HG03066 (cell line): Measurements from ENCODE around the gene CNFN.
"Not testable (repeated sequence)": the region's sequence is repeated elsewhere in the genome, so short reads cannot be mapped to it uniquely, and the experiment has no call there.

Experiments used
- ATAC-seq: cut with Tn5 transposase; IDR thresholded peaks from one replicate; pipeline ENCODE4 v1.9.1; 2021; ENCODE audit warnings: low read depth; ENCODE audit not compliant: unreplicated experiment

Gene CNFN

DNA sequence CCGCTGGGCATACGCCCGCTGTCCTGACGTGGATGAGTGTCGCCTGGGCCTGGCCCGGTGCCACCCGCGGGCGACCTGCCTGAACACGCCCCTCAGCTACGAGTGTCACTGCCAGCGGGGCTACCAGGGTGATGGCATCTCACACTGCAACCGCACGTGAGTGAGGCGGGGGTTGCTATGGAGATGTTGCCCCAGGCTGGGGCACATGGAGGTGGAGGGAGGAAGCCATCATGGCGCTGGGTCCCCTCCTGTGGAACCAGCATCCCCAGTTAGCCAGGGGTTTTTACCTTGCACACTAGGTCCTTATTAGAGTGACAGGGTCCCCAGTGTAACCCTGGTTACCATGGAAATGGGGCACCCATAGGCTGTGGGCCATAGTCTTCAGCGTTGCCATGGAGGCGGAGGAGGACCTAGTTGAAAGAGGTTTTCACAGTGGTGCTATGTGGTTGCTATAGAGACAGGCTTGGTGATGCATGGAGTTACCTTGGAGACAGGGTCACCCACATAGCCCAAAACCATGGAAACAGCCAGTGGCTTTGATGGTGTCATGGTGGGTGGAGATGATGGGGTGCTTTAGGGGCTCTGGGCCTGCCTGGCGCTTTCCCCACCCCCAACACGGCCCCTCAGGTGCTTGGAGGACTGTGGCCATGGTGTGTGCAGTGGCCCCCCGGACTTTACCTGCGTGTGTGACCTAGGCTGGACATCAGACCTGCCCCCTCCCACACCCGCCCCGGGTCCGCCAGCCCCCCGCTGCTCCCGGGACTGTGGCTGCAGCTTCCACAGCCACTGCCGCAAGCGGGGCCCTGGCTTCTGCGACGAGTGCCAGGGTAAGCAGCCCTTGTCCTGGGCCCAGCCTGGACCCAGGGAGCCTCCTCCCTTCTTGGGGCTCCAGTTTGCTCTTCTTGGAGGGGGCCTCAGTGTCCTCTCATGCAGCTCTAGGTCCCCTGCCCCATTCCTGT lies 37.5 kb downstream of the CNFN start:
- ATAC-seq = no peak

DNA sequence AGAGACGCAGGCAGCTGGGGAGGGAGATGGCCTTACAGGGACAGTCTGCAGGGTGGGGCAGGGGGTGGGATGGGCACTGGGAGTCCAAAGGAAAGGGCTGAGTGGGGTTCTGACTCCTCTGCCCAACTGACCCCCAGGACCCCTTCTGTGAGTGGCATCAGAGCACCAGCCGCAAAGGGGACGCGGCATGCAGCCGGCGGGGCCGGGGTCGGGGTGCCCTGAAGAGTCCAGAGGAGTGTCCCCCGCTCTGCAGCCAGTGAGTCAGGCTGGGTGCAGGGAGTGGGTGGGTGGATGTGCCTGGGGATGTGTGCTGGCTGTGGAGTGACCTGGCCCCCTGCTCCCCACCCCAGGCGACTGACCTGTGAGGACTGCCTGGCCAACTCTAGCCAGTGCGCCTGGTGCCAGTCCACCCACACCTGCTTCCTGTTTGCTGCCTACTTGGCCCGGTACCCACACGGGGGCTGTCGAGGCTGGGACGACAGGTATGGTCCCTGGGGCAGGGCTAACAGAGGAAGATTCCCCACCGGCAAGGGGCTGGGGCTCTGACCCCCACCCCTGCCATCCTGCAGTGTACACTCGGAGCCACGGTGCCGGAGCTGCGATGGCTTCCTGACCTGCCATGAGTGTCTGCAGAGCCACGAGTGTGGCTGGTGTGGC lies 38.9 kb downstream of the CNFN start:
- ATAC-seq = no peak

DNA sequence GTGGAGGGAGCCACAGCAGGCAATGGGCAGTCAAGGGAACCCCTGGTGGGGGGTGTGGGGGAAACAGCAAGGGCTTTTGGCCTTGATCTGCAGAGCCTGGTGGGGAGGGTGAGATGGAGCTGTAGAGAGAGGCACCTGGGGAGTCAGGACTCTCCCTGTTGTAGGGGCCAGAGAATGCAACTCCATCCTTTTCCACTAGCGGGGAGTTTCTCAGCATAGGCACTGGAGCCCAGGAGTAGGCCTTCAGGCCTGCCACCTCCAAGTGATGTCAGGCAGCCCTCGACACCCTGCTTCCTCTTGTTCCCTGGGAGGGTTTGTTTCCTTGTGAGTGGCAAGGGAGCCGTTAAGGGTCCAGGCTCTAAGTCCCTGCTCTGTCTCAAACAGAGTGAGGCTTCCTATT lies 39.7 kb downstream of the CNFN start:
- no peak for ATAC-seq

DNA sequence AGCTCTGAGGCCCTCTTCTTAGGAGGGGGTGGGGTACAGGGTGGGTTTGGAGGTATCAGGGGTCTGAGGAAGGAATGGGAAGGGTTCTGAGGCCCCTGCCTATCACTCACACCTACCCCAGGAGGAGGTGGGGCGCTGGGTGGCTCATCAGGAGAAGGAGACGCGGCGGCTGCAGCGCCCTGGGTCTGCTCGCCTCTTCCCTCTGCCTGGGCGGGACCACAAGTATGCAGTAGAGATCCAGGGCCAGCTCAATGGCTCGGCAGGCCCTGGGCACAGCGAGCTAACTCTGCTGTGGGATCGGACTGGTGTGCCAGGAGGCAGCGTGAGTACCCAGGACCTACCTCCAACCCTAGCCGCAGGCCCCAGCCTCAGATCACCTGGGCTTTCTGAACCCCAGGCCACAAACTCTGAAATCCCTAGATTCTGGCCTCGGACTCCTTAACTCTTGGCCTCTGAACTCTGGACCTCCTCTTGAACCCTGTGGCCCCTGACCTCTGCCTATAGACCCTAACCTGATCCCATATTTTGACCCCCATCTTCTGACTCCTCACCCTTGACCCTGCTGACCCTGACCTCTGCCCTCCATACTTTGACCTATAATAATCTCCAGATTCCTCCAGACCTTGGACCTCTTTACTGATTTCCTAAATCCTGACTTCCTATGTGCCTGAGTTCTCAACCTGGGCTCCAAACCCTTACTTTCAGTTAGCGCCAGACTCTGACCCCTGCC lies 40.6 kb downstream of the CNFN start:
- no peak for ATAC-seq

DNA sequence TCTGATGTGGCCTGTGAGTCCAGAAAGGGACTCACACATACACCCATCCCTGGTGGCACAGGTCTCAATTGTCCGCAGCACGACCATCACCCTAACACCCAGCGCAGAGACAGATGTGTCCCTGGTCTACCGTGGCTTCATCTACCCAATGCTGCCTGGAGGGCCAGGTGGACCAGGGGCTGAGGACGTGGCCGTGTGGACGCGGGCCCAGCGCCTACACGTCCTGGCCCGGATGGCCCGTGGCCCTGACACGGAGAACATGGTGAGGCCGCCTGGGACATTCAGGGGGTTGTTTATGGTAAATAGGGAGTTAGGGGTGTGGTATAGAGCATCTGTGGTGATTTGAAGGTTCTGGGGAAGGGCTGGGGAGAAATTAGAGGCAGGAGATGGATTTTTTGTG lies 41.9 kb downstream of the CNFN start:
- no peak for ATAC-seq

DNA sequence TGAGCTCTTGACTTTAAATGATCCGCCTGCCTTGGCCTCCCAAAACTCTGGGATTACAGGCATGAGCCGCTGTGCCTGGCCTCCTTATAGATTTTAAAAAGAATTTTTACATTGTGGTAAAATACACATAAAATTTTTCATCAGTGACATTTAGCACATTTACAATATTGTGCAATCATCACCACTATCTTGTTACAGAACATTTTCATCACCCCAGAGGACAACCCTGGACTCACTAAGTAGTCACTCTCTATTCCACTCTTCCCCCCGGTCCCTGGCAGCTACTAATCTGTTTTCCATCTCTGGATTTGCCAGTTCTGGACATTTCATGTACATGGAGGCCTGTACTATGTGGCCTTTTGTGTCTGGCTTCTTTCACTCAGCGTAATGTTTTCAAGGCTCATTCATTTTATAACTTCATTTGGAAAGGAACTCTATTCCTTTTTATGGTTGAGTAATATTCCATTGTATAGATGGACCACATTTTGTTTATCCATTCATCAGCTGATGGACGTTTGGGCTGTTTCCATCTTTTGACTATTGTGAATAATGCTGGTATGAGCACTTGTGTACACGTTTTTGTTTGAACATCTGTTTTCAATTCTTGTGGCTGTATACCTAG lies 44.8 kb downstream of the CNFN start:
- no peak for ATAC-seq

DNA sequence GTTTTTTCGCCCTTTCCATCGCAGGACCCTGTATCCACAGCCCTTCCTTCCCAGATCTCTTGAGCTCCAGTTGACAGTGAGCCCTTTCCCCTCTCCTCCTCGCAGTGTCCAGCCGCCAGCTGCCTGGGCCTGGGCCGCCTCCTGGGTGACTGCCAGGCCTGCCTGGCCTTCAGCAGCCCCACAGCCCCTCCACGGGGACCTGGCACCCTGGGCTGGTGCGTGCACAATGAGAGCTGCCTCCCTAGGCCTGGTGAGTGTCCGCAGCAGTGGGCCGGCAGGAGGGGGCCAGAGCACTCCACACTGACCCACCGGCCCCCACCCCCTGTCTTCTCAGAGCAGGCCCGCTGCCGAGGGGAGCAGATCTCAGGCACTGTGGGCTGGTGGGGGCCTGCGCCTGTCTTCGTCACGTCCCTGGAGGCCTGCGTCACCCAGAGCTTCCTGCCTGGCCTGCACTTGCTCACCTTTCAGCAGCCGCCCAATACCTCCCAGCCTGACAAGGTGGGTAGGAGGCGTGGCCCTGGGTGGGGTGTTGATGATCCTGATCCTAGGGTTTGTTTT lies 45.7 kb downstream of the CNFN start:
- ATAC-seq = no peak

DNA sequence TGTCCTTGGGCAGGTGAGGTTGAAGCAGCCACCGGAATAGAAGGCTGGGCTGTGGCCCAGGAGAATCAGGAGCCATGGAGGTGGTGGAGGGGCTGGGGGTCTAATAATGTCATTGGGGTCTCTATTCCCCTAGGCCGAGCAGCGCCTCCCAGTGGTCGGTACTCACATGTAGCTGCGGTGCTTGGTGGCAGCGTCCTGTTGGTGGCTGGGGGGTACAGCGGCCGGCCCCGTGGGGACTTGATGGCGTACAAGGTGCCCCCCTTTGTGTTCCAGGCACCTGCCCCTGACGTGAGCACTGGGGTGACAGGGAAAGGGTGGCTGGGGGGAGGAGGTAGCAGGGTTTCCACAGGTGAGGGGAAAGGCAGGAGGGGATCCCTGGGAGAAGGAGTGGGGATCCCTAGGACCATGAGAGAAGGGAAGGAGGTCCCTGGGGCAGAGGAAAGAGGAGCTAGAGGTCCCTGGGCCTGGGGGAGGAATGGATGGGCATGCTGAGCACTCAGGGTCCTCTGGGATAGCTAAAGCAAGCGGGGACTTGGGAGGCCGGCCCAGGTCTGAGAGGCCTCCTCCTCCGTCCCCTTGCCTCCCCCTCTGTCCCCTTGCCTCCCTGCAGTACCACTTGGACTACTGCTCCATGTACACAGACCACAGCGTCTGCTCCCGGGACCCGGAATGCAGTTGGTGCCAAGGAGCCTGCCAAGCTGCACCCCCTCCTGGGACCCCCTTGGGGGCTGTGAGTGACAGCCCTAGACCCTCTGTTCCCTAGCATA lies 46.6 kb downstream of the CNFN start:
- no peak for ATAC-seq

DNA sequence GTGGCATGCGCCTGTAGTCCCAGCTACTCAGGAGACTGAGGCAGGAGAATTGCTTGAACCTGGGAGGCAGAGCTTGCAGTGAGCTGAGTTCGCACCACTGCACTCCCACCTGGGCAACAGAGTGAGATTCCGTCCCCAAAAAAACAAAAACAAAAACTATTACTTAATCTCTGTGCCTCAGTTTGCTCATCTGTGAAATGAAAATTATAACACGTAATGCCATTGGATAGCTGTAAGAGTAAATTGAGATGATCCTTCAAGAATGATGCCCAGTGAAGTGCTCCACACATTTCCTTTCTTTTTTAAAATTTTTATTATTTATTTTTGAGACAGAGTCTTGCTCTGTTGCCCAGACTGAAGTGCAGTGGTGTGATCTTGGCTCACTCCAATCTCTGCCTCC lies 50.2 kb downstream of the CNFN start:
- ATAC-seq = not testable (repeated sequence)

DNA sequence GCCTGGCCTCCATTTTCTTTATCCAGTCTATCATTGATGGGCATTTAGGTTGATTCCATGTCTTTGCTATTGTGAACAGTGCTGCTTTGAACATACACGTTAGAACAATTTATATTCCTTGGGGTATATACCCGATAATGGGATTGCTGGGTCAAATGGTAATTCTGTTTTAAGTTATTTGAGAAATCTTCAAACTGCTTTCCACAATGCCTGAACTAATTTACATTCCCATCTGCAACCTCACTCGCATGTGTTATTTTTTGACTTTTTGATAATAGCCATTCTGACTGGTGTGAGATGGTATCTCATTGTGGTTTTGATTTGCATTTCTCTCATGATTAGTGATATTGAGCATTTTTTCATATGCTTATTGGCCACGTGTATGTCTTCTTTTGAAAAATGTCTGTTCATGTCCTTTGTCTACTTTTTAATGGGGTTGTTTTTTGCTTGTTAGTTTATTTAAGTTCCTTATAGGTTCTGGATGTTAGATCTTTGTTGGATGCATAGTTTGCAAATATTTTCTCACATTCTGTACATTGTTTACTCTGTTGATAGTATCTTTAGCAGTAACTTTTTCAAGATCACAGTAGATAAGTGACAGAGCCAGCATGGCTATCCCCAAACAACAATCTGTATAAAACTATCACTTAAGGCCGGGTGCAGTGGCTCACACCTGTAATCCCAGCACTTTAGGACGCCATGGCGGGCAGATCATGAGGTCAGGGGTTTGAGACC lies 50.8 kb downstream of the CNFN start:
- ATAC-seq = not testable (repeated sequence)
